ENCODE data around the gene PPP1R1B.

Gene PPP1R1B

DNA sequence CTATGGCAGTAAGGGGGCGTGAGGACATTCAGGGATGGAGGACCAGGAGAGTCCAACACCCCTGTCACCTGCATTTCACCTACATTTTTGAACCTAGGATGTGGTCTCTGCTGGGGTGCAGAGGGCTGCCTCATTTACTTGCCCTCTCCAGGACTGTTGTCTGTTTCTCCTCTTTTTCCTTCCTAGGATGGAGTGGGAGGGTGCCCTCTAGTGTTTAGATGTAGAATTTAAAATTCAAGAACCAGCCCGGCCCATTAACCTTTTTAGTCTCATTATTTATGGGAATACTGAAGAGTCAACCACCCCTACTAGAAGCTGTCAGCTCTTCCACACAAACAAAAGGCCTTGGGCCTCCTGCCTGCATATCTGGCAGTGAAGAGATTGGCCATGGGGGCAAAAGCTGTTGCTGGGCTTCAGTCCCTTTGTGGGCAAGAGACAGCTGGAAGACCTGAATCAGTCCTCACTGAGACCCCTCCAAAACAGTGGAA is 7.7 kb downstream of the PPP1R1B start:
- WGBS, 2 experiments: 41 to 46% methylated on average over 2 of the region's 2 CpGs
- Histone ChIP-seq H3K4me3 (ENCODE audit: insufficient read depth, low read depth, low read length) (no peak overlapping the region), H3K27me3 (ENCODE audit: control insufficient read depth, insufficient read depth, low read length, poor library complexity, severe bottlenecking) (no peaks in the 10 kb centered on the region), H3K9me3 (ENCODE audit: control insufficient read depth, low read length) (no peaks in the 10 kb centered on the region), H3K4me1 (ENCODE audit: control insufficient read depth, insufficient read depth, low read length) (peaks cover 28% of the 10 kb centered on the region), H3K27ac (ENCODE audit: insufficient read depth, low read depth, low read length, poor library complexity, severe bottlenecking) (no peak overlapping the region), H3K36me3 (ENCODE audit: control insufficient read depth, insufficient read depth, low read length) (no peaks in the 10 kb centered on the region)

DNA sequence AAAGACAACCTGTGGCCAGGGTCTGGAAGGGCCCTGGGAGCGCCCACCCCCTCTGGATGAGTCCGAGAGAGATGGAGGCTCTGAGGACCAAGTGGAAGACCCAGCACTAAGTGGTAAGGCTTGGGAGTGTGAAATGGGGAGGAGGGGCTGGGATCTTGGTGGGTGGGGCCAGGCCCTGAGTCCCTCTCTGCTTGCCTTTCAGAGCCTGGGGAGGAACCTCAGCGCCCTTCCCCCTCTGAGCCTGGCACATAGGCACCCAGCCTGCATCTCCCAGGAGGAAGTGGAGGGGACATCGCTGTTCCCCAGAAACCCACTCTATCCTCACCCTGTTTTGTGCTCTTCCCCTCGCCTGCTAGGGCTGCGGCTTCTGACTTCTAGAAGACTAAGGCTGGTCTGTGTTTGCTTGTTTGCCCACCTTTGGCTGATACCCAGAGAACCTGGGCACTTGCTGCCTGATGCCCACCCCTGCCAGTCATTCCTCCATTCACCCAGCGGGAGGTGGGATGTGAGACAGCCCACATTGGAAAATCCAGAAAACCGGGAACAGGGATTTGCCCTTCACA is 8.9 kb downstream of the PPP1R1B start:
- H3K27me3 ChIP-seq (ENCODE audit: control insufficient read depth, insufficient read depth, low read length, poor library complexity, severe bottlenecking): no peaks in the 10 kb centered on the region
- no peak overlapping the region for H3K4me3 ChIP-seq (ENCODE audit: insufficient read depth, low read depth, low read length)
- H3K36me3 ChIP-seq (ENCODE audit: control insufficient read depth, insufficient read depth, low read length): no peaks in the 10 kb centered on the region
- peaks cover 35% of the 10 kb centered on the region for H3K4me1 ChIP-seq (ENCODE audit: control insufficient read depth, insufficient read depth, low read length)
- H3K9me3 ChIP-seq (ENCODE audit: control insufficient read depth, low read length): no peaks in the 10 kb centered on the region
- 85 to 88% methylated on average over 8 of the region's 8 CpGs for WGBS, 2 experiments
- no peak overlapping the region for H3K27ac ChIP-seq (ENCODE audit: insufficient read depth, low read depth, low read length, poor library complexity, severe bottlenecking)

DNA sequence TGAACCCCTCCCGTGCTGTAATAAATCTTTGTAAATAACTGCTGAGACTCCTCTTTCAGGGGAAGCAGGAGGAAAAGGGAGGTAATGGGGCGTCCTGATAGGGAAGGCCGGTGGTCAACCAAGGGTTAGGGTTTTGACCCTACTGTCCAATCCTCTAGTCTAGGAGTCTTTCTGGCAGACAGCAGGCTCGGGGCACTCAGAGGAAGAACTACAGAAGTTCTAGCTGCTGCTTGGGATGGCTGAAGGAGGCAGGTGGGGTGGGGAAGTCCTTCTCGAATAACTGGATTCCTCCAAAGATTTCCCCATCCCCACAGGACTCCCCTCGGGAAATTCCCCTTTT is 9.8 kb downstream of the PPP1R1B start:
- Histone ChIP-seq H3K27ac (ENCODE audit: insufficient read depth, low read depth, low read length, poor library complexity, severe bottlenecking) (no peak overlapping the region), H3K4me3 (ENCODE audit: insufficient read depth, low read depth, low read length) (peak overlapping the region; percentile 69), H3K4me1 (ENCODE audit: control insufficient read depth, insufficient read depth, low read length) (peaks cover 35% of the 10 kb centered on the region), H3K27me3 (ENCODE audit: control insufficient read depth, insufficient read depth, low read length, poor library complexity, severe bottlenecking) (no peaks in the 10 kb centered on the region), H3K9me3 (ENCODE audit: control insufficient read depth, low read length) (no peaks in the 10 kb centered on the region), H3K36me3 (ENCODE audit: control insufficient read depth, insufficient read depth, low read length) (no peaks in the 10 kb centered on the region)
- WGBS, 2 experiments: 45 to 51% methylated on average over 6 of the region's 6 CpGs

DNA sequence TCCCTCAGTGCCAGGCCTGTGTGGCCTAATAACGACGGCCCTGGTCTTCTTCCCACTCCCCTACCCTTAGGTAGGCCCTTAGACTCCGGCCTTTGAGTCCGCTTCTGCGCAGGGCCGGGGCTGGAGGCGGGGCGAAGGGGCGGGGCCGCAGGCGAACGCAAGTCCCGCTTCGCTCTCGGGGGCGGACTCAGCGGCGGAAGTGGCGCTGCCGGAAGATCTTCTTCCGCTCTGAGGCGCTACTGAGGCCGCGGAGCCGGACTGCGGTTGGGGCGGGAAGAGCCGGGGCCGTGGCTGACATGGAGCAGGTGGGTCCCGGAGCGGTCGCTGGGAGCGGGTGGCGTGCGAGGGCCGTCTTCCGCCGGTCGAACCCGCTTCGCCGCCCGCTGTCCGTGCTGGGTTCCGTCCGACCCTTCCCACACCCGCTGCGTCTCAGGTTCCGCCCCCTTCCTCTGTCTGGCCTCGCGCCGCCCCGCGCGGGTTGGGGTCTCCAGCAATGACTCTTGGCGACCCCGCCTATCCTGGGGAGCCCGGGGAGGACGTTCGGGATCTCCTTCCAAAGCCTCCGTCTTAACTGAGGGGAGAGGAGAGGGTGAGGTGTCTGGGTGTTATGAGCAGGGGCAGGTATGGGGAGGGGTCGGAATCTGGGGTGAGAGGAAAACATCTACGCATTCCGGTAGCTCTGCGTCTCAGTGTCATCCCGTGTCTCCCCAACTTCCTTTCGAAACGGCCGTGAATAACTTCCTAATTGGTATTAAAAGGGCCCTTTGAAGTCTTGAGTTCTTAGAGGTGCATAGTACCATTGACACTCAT is 10.4 kb downstream of the PPP1R1B start, which contains the start of gene STARD3:
TSS of gene STARD3 (plus strand) at position 218 of the 810 bp plus-strand sequence. CDS start 16,388 bp downstream, outside the sequence.
- H3K9me3 ChIP-seq (ENCODE audit: control insufficient read depth, low read length): no peaks in the 10 kb centered on the region
- no peak within 1 kb of the TSS for H3K27ac ChIP-seq (ENCODE audit: insufficient read depth, low read depth, low read length, poor library complexity, severe bottlenecking)
- no peaks in the 10 kb centered on the region for H3K27me3 ChIP-seq (ENCODE audit: control insufficient read depth, insufficient read depth, low read length, poor library complexity, severe bottlenecking)
- peaks cover 35% of the 10 kb centered on the region for H3K4me1 ChIP-seq (ENCODE audit: control insufficient read depth, insufficient read depth, low read length)
- peak within 1 kb of the TSS; percentile 69 for H3K4me3 ChIP-seq (ENCODE audit: insufficient read depth, low read depth, low read length)
- WGBS, 2 experiments: 0 to 1% methylated on average over 68 of the region's 69 CpGs
- no peaks in the 10 kb centered on the region for H3K36me3 ChIP-seq (ENCODE audit: control insufficient read depth, insufficient read depth, low read length)

DNA sequence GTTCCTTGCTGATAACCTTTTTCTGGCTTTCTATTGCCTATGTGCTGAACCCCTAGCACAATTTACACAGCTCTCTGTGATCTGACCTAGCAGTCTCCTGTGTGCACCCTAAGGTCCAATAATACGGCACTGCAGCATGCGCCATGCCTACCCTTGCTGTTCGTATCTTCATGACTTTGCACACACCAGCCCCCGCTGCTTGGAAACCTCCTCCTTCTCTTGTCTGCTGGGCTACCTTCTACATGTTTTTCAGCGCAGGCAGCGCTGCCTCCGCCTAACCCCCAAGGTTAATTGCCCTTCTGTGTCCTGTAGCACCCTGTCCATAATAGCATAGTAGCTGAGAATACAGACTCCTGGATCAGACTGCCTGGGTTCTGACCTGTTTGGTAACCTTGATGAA is 11.6 kb downstream of the PPP1R1B start:
- WGBS, 2 experiments: 95% methylated on average over 7 of the region's 7 CpGs
- peaks cover 35% of the 10 kb centered on the region for H3K4me1 ChIP-seq (ENCODE audit: control insufficient read depth, insufficient read depth, low read length)
- no peak overlapping the region for H3K27ac ChIP-seq (ENCODE audit: insufficient read depth, low read depth, low read length, poor library complexity, severe bottlenecking)
- H3K4me3 ChIP-seq (ENCODE audit: insufficient read depth, low read depth, low read length): no peak overlapping the region
- no peaks in the 10 kb centered on the region for H3K27me3 ChIP-seq (ENCODE audit: control insufficient read depth, insufficient read depth, low read length, poor library complexity, severe bottlenecking)
- H3K9me3 ChIP-seq (ENCODE audit: control insufficient read depth, low read length): no peaks in the 10 kb centered on the region
- no peaks in the 10 kb centered on the region for H3K36me3 ChIP-seq (ENCODE audit: control insufficient read depth, insufficient read depth, low read length)

DNA sequence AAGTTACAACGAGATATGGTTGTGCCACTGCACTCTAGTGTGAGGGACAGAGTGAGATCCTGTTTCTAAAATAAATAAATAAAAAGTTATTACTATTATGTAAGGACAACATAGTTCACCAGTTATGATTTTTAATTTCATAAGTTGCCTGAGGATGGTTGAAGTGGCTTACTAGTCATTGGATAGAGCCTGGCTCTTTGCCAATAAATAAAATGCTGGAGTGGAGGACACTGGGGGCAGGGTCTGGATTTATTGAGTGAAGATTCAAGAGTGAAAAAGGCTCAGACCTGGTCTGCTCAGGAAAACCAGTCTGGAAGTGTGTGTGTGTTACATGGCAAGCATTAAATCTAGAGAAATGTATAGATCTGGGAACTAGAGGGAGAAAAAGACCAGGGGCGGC is 12.3 kb downstream of the PPP1R1B start:
- Histone ChIP-seq H3K9me3 (ENCODE audit: control insufficient read depth, low read length) (no peaks in the 10 kb centered on the region), H3K4me3 (ENCODE audit: insufficient read depth, low read depth, low read length) (no peak overlapping the region), H3K27me3 (ENCODE audit: control insufficient read depth, insufficient read depth, low read length, poor library complexity, severe bottlenecking) (no peaks in the 10 kb centered on the region), H3K27ac (ENCODE audit: insufficient read depth, low read depth, low read length, poor library complexity, severe bottlenecking) (no peak overlapping the region), H3K4me1 (ENCODE audit: control insufficient read depth, insufficient read depth, low read length) (peaks cover 35% of the 10 kb centered on the region), H3K36me3 (ENCODE audit: control insufficient read depth, insufficient read depth, low read length) (no peaks in the 10 kb centered on the region)
- WGBS, 2 experiments: 91 to 94% methylated on average over 2 of the region's 2 CpGs

DNA sequence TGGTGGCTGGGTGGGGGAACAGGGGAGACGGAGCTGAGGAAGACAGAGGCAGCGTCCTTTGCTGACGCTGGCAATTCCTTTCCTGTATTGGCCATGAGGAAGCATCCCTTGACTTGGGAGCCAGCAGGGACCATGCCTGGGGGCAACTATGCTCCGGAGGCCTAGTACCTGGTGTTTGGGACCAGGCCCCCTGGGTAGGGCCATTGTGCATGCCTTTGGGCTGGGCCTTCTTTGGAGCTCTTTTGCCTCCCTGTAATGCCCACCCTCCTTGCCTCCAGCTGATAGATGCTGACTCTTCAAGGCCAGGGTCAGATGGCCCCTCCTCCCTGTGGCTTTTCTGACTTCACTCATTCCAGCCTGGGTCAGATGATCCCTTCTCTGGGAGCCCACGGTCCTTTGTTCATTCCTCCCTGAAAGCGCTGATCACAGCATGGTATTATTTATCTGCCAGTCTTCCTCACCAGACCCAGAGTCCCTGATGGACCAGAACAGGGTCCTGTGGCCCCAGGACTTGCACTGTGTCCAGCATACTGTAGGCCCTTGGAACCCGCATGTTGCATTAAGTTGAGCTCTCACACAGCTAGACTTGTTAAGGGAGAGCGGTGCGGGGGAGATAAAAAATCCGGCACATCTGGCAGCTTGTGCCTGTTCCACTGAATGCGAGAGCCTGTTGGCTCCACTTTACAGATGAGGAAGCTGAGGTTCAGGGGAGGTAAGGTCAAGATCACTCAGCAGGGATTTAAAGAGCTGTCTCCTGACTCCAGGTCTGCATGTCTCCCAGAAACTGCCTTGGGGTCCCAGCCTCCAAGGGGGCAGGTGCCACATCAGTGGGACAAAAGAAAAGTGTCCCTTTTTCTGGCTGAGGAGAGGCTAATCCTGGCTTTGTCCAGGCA is 13.1 kb downstream of the PPP1R1B start:
- Histone ChIP-seq H3K4me3 (ENCODE audit: insufficient read depth, low read depth, low read length) (no peak overlapping the region), H3K27me3 (ENCODE audit: control insufficient read depth, insufficient read depth, low read length, poor library complexity, severe bottlenecking) (no peaks in the 10 kb centered on the region), H3K9me3 (ENCODE audit: control insufficient read depth, low read length) (no peaks in the 10 kb centered on the region), H3K27ac (ENCODE audit: insufficient read depth, low read depth, low read length, poor library complexity, severe bottlenecking) (no peak overlapping the region), H3K4me1 (ENCODE audit: control insufficient read depth, insufficient read depth, low read length) (peaks cover 37% of the 10 kb centered on the region), H3K36me3 (ENCODE audit: control insufficient read depth, insufficient read depth, low read length) (no peaks in the 10 kb centered on the region)
- whole genome bisulfite sequencing, 2 experiments: 73 to 75% methylated on average over 11 of the region's 11 CpGs

DNA sequence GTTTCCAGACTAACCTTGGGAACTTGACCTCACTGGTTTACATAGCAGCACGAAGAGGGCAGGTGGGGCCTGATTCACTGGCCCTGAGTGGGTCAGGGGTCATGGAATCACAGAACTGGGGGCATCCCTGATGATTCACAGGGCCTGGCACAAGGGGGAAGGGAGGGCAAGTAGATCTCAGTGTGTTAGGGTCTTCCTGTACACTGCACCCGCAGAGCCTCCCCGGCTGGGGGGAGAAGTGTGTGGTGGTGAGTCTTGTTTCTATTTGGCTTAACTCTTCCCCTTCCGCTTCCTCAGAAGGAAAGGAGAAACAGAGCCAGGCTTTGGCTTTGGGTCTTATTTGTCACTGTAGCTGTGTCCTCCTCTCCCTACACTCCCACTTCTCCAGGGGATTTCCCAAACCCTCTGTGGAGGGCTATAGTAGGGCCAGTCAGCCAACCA is 13.9 kb downstream of the PPP1R1B start:
- H3K27me3 ChIP-seq (ENCODE audit: control insufficient read depth, insufficient read depth, low read length, poor library complexity, severe bottlenecking): no peaks in the 10 kb centered on the region
- H3K36me3 ChIP-seq (ENCODE audit: control insufficient read depth, insufficient read depth, low read length): no peaks in the 10 kb centered on the region
- H3K27ac ChIP-seq (ENCODE audit: insufficient read depth, low read depth, low read length, poor library complexity, severe bottlenecking): no peak overlapping the region
- H3K4me1 ChIP-seq (ENCODE audit: control insufficient read depth, insufficient read depth, low read length): peaks cover 37% of the 10 kb centered on the region
- WGBS, 2 experiments: 75 to 83% methylated on average over 4 of the region's 4 CpGs
- H3K4me3 ChIP-seq (ENCODE audit: insufficient read depth, low read depth, low read length): no peak overlapping the region
- H3K9me3 ChIP-seq (ENCODE audit: control insufficient read depth, low read length): no peaks in the 10 kb centered on the region

DNA sequence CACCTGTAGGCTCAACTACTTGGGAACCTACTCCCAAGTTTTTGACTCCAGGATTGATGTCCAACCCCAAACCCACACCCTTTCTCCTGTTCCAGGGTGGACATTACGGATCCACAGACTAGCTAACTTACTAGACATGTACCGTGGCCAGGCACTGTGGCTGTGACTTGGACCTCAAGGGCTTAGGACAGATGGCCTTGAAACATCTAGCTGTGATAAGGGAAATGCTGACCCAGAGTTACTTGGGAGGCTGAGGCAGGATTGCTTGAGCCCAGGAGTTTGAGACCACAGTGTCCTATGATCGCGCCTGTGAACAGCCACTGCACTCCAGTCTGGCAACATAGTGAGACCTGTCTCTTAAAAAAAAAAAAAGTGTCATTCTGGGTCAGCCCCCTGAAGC is 14.3 kb downstream of the PPP1R1B start:
- Histone ChIP-seq H3K4me3 (ENCODE audit: insufficient read depth, low read depth, low read length) (no peak overlapping the region), H3K9me3 (ENCODE audit: control insufficient read depth, low read length) (no peaks in the 10 kb centered on the region), H3K36me3 (ENCODE audit: control insufficient read depth, insufficient read depth, low read length) (no peaks in the 10 kb centered on the region), H3K4me1 (ENCODE audit: control insufficient read depth, insufficient read depth, low read length) (peaks cover 32% of the 10 kb centered on the region), H3K27ac (ENCODE audit: insufficient read depth, low read depth, low read length, poor library complexity, severe bottlenecking) (no peak overlapping the region), H3K27me3 (ENCODE audit: control insufficient read depth, insufficient read depth, low read length, poor library complexity, severe bottlenecking) (no peaks in the 10 kb centered on the region)
- WGBS, 2 experiments: 94% methylated on average over 4 of the region's 4 CpGs

DNA sequence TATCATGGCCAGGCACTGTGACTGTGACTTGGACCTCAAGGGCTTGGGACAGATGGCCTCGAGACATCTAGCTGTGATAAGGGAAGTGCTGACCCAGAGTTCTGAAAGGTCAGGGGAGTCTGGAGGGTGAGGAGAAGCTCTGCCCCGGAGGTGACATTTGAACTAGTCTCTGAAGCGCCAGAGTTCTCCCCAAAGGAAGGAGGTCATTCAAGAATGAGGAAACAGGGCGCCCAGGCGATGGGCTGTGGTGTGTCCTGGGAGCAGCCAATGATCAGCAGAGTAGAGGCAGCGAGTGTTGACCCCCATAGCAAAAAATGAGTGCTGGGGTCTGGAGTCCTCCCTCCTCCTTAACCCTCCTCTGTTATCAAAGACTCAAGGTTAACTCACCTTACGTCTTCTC is 15.1 kb downstream of the PPP1R1B start:
- Histone ChIP-seq H3K4me3 (ENCODE audit: insufficient read depth, low read depth, low read length) (no peak overlapping the region), H3K27me3 (ENCODE audit: control insufficient read depth, insufficient read depth, low read length, poor library complexity, severe bottlenecking) (no peaks in the 10 kb centered on the region), H3K27ac (ENCODE audit: insufficient read depth, low read depth, low read length, poor library complexity, severe bottlenecking) (no peak overlapping the region), H3K9me3 (ENCODE audit: control insufficient read depth, low read length) (no peaks in the 10 kb centered on the region), H3K36me3 (ENCODE audit: control insufficient read depth, insufficient read depth, low read length) (no peaks in the 10 kb centered on the region), H3K4me1 (ENCODE audit: control insufficient read depth, insufficient read depth, low read length) (peaks cover 26% of the 10 kb centered on the region)
- whole genome bisulfite sequencing, 2 experiments: 88 to 92% methylated on average over 7 of the region's 7 CpGs
